RWPE2 (cell line): ENCODE measurements around the gene ANO9.

Experiments used
- ATAC-seq: fragments of 200-7000 bp; cut with Tn5 transposase; 3 replicates; pipeline ENCODE4 v1.9.1; 2021; ENCODE audit warnings: low read depth
- DNase-seq: peaks from one replicate; pipeline ENCODE4 v3.0.0-alpha.2; 2020; ENCODE audit warnings: low spot score
- H3K27ac ChIP-seq: fragments of 450-650 bp; 2 replicates; pipeline ENCODE4 v1.5.1; 2017; ENCODE audit warnings: mild to moderate bottlenecking; ENCODE audit not compliant: poor library complexity, severe bottlenecking
- H3K27me3 ChIP-seq: fragments of 250-450 bp; sonication (Bioruptor Pico); 2 replicates; pipeline ENCODE4 v1.5.1; 2021; ENCODE audit warnings: mild to moderate bottlenecking, moderate library complexity; ENCODE audit not compliant: insufficient read depth, poor library complexity, severe bottlenecking
- H3K36me3 ChIP-seq: fragments of 250-450 bp; sonication (Bioruptor Pico); 2 replicates; pipeline ENCODE4 v1.5.1; 2020; ENCODE audit warnings: low read depth, mild to moderate bottlenecking, moderate library complexity
- H3K4me1 ChIP-seq: fragments of 250-450 bp; sonication (Bioruptor Pico); 2 replicates; pipeline ENCODE4 v1.5.1; 2021; ENCODE audit warnings: mild to moderate bottlenecking, moderate library complexity; ENCODE audit not compliant: insufficient read depth, poor library complexity, severe bottlenecking
- H3K4me3 ChIP-seq: fragments of 250-450 bp; sonication (Bioruptor Pico); 2 replicates; pipeline ENCODE4 v1.5.1; 2021; ENCODE audit warnings: mild to moderate bottlenecking, moderate library complexity; ENCODE audit not compliant: severe bottlenecking
- H3K9me3 ChIP-seq: fragments of 250-450 bp; sonication (Bioruptor Pico); 2 replicates; pipeline ENCODE4 v1.5.1; 2021; ENCODE audit warnings: mild to moderate bottlenecking, moderate library complexity; ENCODE audit not compliant: severe bottlenecking
- TF ChIP-seq, protein P1 (sequence below): fragments of 450-650 bp; IDR thresholded peaks from one replicate; pipeline ENCODE4 v1.5.1; 2017; ENCODE audit warnings: mild to moderate bottlenecking, moderate library complexity; ENCODE audit not compliant: poor library complexity, severe bottlenecking

ANO9 gene

DNA sequence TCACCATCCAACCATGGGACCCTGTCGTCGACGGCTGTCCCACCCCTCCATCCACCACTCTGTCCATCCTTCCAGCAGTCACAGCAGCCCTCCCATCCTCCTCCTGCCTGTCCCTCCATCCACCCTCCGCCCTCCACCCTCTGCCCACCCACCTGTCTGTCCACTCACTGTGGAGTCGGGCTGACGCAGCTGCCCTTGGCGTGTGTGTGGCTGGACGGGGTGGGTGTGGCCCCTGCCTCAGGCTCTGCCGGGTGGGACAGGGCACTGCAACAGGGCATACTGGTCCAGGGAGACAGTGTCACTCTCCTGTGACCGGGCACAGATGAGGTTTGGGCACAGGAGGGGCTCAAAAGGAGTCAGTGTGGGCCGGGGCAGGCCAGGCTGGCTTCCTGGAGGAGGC, 45.9 kb downstream of the ANO9 start:
- Histone ChIP-seq H3K9me3 (no peaks in the 10 kb centered on the region), H3K27ac (peak overlapping the region; percentile 91), H3K27me3 (no peaks in the 10 kb centered on the region), H3K4me3 (peak overlapping the region; percentile 90), H3K4me1 (peaks cover 12% of the 10 kb centered on the region), H3K36me3 (peaks cover 29% of the 10 kb centered on the region)
- TF ChIP-seq, protein P1, sequence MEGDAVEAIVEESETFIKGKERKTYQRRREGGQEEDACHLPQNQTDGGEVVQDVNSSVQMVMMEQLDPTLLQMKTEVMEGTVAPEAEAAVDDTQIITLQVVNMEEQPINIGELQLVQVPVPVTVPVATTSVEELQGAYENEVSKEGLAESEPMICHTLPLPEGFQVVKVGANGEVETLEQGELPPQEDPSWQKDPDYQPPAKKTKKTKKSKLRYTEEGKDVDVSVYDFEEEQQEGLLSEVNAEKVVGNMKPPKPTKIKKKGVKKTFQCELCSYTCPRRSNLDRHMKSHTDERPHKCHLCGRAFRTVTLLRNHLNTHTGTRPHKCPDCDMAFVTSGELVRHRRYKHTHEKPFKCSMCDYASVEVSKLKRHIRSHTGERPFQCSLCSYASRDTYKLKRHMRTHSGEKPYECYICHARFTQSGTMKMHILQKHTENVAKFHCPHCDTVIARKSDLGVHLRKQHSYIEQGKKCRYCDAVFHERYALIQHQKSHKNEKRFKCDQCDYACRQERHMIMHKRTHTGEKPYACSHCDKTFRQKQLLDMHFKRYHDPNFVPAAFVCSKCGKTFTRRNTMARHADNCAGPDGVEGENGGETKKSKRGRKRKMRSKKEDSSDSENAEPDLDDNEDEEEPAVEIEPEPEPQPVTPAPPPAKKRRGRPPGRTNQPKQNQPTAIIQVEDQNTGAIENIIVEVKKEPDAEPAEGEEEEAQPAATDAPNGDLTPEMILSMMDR = no peak
- ATAC-seq (no peak), DNase-seq (no peak)

DNA sequence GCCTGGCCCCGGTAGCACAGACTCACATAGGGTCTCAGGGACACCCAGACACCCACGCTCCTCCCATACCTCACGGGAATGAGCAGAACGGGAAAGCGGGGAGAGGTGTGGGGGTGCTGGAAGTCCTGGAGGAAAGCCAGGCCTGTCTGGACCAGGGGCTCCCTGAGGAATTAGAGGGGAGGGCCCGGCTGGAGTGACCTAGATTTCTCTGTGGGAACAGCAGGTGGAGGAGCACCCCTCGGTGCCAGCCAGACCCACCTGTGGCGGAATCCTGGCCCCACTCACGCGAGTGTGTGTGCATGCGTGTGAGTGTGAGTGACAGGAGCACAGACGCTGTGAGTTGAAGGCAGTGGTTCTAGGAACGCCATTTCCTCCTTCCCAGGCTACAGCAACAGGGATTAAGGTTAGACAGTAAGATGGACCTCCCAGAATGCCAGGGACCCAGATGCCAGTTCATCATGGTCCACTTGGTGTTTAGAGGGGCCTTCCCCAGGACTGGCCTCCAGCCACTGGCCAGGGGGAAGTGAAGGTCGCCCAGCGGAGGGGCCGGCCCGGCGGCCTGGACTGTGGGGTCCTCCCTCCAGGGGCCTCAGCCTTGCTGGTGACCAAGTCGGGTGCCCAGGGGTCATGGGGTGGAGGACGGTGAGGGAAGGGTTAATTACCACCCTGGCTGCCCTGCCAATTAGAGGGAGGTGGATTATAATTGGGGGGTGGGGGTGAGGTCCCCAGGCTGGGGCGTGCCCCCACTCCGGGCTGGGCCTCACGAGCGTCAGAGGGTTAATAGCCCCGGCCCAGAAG, 46.8 kb downstream of the ANO9 start:
- Histone ChIP-seq H3K9me3 (no peaks in the 10 kb centered on the region), H3K27ac (peak overlapping the region; percentile 91), H3K27me3 (no peaks in the 10 kb centered on the region), H3K36me3 (peaks cover 27% of the 10 kb centered on the region), H3K4me3 (peak overlapping the region; percentile 90), H3K4me1 (peaks cover 12% of the 10 kb centered on the region)
- no peak; the same call in 2 of the 3 replicates for ATAC-seq
- TF ChIP-seq, protein P1 = no peak
- DNase-seq = no peak

DNA sequence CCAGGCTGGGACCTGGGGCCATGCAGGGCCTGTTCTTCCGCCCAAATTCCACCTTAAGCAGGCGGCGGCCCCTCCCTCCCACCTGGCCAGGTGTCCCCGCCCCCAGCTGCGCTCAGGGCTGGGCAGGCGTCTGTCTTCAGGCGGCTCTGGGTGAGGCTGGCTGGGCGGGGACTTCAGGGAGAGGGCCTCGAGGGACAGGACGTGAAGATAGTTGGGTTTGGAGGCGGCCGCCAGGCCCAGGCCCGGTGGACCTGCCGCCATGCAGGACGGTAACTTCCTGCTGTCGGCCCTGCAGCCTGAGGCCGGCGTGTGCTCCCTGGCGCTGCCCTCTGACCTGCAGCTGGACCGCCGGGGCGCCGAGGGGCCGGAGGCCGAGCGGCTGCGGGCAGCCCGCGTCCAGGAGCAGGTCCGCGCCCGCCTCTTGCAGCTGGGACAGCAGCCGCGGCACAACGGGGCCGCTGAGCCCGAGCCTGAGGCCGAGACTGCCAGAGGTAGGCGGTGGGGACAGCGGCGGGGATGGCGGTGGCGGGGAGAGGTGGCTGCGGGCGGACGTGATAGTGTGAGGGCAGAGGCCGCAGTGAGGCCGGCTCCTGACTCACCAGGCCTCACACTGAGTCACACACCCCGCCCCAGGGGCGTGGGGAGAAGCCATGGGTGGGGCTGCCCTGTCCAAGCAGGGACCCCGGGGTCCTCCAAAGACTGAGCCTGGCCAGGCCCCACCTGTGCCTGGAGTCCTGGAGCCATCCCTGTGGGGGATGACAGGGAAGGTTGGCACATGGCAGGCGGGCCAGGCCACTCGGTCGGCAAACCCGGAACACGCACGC, 47.6 kb downstream of the ANO9 start, which contains the start of gene PKP3:
PKP3 (plus strand) TSS at position 176 of the 824 bp plus-strand sequence; CDS start at position 260, 84 bp downstream.
- peak within 1 kb of the TSS; percentile 90 for H3K4me3 ChIP-seq
- peak; percentile 97 for DNase-seq
- peaks cover 21% of the 10 kb centered on the region for H3K36me3 ChIP-seq
- H3K9me3 ChIP-seq = no peaks in the 10 kb centered on the region
- ATAC-seq = peak; percentile 80
- TF ChIP-seq, protein P1 = no peak
- peaks cover 12% of the 10 kb centered on the region for H3K4me1 ChIP-seq
- peak within 1 kb of the TSS; percentile 91 for H3K27ac ChIP-seq
- no peaks in the 10 kb centered on the region for H3K27me3 ChIP-seq

DNA sequence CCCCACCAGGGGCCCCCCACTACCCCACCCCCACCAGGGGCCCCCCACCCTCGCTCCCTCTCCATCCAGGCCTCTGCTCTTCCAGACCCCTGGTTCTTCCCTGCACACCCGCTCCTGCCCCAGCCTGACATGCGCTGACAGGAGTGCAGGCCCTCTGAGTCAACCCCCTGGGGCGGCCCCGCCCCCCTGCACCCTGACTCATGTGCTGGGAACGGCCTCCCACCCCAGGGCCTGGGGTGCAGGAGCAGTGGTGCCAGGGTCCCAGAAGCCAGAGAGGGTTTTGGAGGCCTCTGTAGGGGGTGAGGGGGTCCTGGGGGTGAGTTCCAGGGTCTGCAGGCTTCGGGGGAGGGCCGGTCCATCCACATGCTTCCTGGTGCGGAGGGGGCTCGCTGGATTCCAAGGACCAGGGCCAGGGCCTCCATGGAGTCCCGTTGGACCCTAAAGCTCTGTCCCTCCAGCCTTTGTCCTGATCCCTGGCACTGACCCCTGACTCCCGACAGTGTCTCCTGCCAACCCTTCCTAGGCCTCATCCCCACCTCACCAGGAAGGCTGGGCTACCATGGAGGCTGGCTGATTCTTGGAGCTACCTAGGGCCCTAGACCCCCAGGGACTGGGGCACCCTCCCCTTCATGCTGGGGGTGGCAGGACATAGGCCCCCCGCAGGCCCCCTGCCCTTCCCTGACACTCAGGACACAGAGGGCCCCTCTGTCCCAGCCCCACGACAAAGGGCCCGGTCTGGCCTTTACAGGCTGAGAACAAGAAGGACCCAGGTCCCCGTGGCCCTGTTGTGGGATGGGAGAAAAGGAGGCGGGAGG, 48.4 kb downstream of the ANO9 start:
- Histone ChIP-seq H3K4me3 (peak overlapping the region; percentile 90), H3K27ac (peak overlapping the region; percentile 91), H3K9me3 (no peaks in the 10 kb centered on the region), H3K36me3 (peaks cover 21% of the 10 kb centered on the region), H3K27me3 (no peaks in the 10 kb centered on the region), H3K4me1 (peaks cover 12% of the 10 kb centered on the region)
- DNase-seq (peak; percentile 94), ATAC-seq (peak; percentile 66)
- TF ChIP-seq, protein P1 = no peak
